Lower leg skin (tissue), 4 donors: ENCODE measurements around the gene COX7B2. TPM values are rescaled to one million over a fixed set of nuclear protein-coding genes. Genes with fewer than 3 reads are reported as not detected.

Source experiments
- DNase-seq, 2 donors: peaks; one replicate each; pipeline ENCODE4 v3.0.0-alpha.2; 2019; ENCODE audit warnings: low spot score in 2 of 2
- H3K4me3 ChIP-seq: fragments of 200-600 bp; sonication (generic); 2 replicates; pipeline ENCODE4 v1.5.1; 2017; ENCODE audit warnings: mild to moderate bottlenecking, low read depth; ENCODE audit not compliant: poor library complexity, severe bottlenecking
- CTCF ChIP-seq, 3 donors: fragments of 450-650 bp; IDR thresholded peaks; one replicate each; pipeline ENCODE4 v1.5.1; 2016; ENCODE audit warnings: antibody characterized with exemption in 3 of 3, mild to moderate bottlenecking in 3 of 3, moderate library complexity in 2 of 3
- POLR2A ChIP-seq, 2 donors: fragments of 450-650 bp; IDR thresholded peaks; one replicate each; pipeline ENCODE4 v1.6.1; 2016 to 2017; ENCODE audit warnings: antibody characterized with exemption in 2 of 2, mild to moderate bottlenecking in 1 of 2, moderate library complexity in 1 of 2
- WGBS, 2 donors: methylation state at CpG; one replicate each; pipeline ENCODE4 v1.1.5; 2018; 5-methylcytosine and 5-hydroxymethylcytosine counted together
- intact Hi-C: fragments of 100-400 bp; cut with DNase I; formaldehyde crosslinking; loops from one replicate; pipeline ENCODE4 v1.15.0; 2023; ENCODE audit warnings: low total_unique reads
- total RNA-seq, 4 donors: library from RNA; depleted of rRNA; stranded (reverse); fragments of >200 nt; gene quantifications; one replicate each; pipeline ENCODE4 v1.1.0, GENCODE V29; 2016

The COX7B2 gene, protein sequence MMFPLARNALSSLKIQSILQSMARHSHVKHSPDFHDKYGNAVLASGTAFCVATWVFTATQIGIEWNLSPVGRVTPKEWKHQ
- total RNA-seq, result not detected

DNA sequence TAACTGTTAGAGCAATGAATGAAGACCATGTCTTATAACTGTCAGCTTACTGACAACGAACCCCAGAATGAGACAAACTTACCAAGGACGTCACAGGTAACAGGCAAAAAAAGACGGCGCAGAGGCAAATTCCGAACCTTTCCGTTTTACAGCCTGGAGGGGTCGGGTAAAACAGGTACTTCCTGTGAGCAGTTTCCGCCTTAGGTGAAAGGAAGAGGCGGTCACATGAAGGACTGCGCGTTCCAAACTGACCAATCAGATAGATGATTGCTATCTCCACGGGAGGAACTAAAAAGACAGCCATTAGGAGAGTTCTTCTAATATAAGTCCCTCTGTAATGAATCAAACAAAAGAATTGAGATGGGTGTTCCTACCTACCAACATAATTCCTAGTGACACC lies at the start of gene COX7B2:
Gene COX7B2, minus strand, starts transcription at position 168 of the 400 bp plus-strand sequence. CDS start 174,053 bp downstream, outside the sequence.
- intact Hi-C loops, result no loop called here
- H3K4me3 ChIP-seq, result no peak within 1 kb of the TSS
- WGBS, 2 donors, result 91 to 96% methylated on average over 12 of the region's 12 CpGs
- no peak for TF ChIP-seq CTCF (IDR thresholded peaks at IDR 0.05)
- no peak for TF ChIP-seq POLR2A (IDR thresholded peaks at IDR 0.05)
- DNase-seq, result no peak

DNA sequence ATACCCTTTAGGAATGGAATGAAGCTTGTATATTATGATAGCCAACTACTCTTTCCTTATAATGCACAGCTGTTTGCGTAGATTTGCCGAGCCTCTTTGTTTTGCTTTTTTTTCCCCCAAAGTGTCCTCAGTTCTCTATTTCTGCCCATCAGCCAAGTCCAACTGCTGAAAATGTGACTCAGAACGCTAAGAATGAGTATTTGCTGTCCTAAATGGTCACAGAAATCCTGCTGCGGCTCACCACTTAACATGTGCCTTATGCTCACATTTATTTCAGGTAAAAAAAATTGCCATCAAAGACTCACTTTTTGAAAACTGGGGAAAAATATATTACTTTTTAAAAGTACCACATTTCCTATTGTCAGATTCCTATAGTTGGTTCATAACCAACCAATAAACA lies 47.4 kb upstream of the COX7B2 start:
- DNase-seq, result no peak
- TF ChIP-seq CTCF (IDR thresholded peaks at IDR 0.05) (no peak), POLR2A (IDR thresholded peaks at IDR 0.05) (no peak)
- H3K4me3 ChIP-seq, result no peak overlapping the region
- WGBS, 2 donors, result 59 to 73% methylated on average over 4 of the region's 4 CpGs
- intact Hi-C loops, result no loop called here

DNA sequence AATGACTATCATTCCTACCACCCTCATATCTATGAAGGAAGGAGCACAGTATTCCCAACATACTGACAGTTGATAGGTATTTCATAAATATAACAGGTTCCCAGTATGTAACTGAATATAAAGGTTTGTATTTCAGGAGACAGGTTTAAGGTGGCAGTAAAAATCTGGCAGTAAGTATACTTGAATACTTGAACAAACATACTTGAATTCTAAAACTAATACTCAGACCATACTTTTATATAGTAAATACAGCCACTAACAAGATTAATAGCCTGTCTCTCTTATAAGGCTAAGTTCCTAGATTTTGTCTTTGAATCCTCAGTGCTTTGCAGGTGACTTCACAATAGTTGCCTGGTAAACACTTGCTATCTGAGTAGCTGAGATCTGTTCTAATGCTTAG lies 46.6 kb upstream of the COX7B2 start:
- no peak for TF ChIP-seq CTCF (IDR thresholded peaks at IDR 0.05)
- no peak for TF ChIP-seq POLR2A (IDR thresholded peaks at IDR 0.05)
- H3K4me3 ChIP-seq, result no peak overlapping the region
- intact Hi-C loops, result no loop called here
- no peak for DNase-seq

- no peak overlapping the region for H3K4me3 ChIP-seq
- intact Hi-C loops, result no loop called here
- no peak for TF ChIP-seq POLR2A (IDR thresholded peaks at IDR 0.05)
- no peak for TF ChIP-seq CTCF (IDR thresholded peaks at IDR 0.05)
- no peak for DNase-seq
Measured at GRCh38 chr4:46954643-46955042, 45.6 kb upstream of the COX7B2 start.

DNA sequence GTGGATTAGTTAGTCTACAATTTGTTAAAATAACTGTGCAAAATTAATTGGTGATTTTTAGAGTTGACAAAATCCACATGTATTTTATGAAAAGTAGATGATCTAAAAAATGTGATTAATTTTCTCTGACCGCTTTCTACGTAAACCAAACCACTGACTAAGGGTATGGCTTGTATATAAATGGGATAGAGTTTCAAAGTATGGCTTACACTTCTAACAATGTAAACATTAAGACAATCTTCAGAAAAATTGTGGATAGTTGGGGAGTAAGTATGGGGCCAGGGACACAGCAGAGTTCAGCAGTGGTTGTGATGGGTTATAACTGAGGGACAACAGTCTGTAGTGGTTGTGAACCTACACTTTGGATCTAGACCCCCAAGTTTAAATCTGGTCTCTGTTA lies 44.5 kb upstream of the COX7B2 start:
- WGBS, 2 donors, result 92 to 93% methylated on average over 2 of the region's 2 CpGs
- DNase-seq, result no peak
- intact Hi-C loops, result no loop called here
- TF ChIP-seq CTCF (IDR thresholded peaks at IDR 0.05) (no peak), POLR2A (IDR thresholded peaks at IDR 0.05) (no peak)
- no peak overlapping the region for H3K4me3 ChIP-seq

DNA sequence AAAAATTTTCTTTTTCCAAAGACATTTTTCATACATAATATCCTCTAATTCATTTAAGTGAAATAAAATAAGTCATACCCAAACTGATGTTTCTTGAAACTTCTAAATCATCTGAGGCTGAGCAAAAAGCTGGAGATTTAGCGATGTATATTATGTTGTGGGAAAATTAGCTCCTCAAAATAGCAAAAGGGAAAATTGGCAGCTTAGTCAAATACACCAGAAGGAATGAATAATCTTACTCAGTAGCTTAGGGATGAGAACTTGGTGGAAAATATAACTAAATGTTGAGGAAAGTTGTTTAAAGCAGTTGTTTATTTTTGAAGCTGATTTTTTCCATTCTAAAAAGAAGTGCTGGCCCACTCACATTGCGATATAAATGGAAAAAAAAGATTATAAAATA lies 43.4 kb upstream of the COX7B2 start:
- no peak overlapping the region for H3K4me3 ChIP-seq
- no peak for TF ChIP-seq POLR2A (IDR thresholded peaks at IDR 0.05)
- 61 to 68% methylated on average over 2 of the region's 2 CpGs for WGBS, 2 donors
- DNase-seq, result no peak
- intact Hi-C loops, result no loop called here
